H9 (cell line): Measurements from ENCODE around the gene RGS16. TPM values are rescaled to one million over a fixed set of nuclear protein-coding genes. Genes with fewer than 3 reads are reported as not detected.

Source experiments
- DNase-seq: peaks from one replicate; pipeline ENCODE4 v3.0.0-alpha.2; 2017
- H2AFZ ChIP-seq: one replicate; pipeline ENCODE4 v1.6.1; 2013; ENCODE audit warnings: mild to moderate bottlenecking, low read length, control low read depth, moderate library complexity
- H2AK5ac ChIP-seq: 2 replicates; pipeline ENCODE4 v1.6.1; 2013; ENCODE audit warnings: low read length, control low read depth, mixed read lengths; ENCODE audit not compliant: insufficient read length
- H2BK120ac ChIP-seq: one replicate; pipeline ENCODE4 v1.6.1; 2013; ENCODE audit warnings: low read depth, mild to moderate bottlenecking, low read length, control low read depth, inconsistent platforms; ENCODE audit not compliant: poor library complexity, severe bottlenecking
- H2BK12ac ChIP-seq: 2 replicates; pipeline ENCODE4 v1.6.1; 2013; ENCODE audit warnings: low read length, control low read depth, mixed read lengths, low read depth; ENCODE audit not compliant: insufficient read length
- H2BK15ac ChIP-seq: 2 replicates; pipeline ENCODE4 v1.6.1; 2013; ENCODE audit warnings: low read depth, low read length, control low read depth
- H2BK20ac ChIP-seq: one replicate; pipeline ENCODE4 v1.6.1; 2013; ENCODE audit warnings: low read depth, mild to moderate bottlenecking, low read length, control low read depth, inconsistent platforms; ENCODE audit not compliant: poor library complexity, severe bottlenecking
- H2BK5ac ChIP-seq: 2 replicates; pipeline ENCODE4 v1.6.1; 2013; ENCODE audit warnings: low read length, control low read depth, mixed read lengths; ENCODE audit not compliant: insufficient read length
- H3K14ac ChIP-seq: 2 replicates; pipeline ENCODE4 v1.6.1; 2013; ENCODE audit warnings: low read length, control low read depth; ENCODE audit not compliant: insufficient read depth
- H3K18ac ChIP-seq: 2 replicates; pipeline ENCODE4 v1.6.1; 2013; ENCODE audit warnings: low read depth, mild to moderate bottlenecking, mixed read lengths, low read length, control low read depth; ENCODE audit not compliant: insufficient read length
- H3K23ac ChIP-seq: 2 replicates; pipeline ENCODE4 v1.6.1; 2013; ENCODE audit warnings: low read length, control low read depth, mixed read lengths, low read depth; ENCODE audit not compliant: insufficient read length
- H3K23me2 ChIP-seq: 2 replicates; pipeline ENCODE4 v1.6.1; 2013; ENCODE audit warnings: low read depth, mild to moderate bottlenecking, mixed read lengths, low read length, control low read depth; ENCODE audit not compliant: insufficient read length, poor library complexity, severe bottlenecking
- H3K27ac ChIP-seq: 2 replicates; pipeline ENCODE4 v1.5.1; 2013; ENCODE audit warnings: low read length, control low read depth, mixed read lengths, low read depth; ENCODE audit not compliant: insufficient read length
- H3K27me3 ChIP-seq: 2 replicates; pipeline ENCODE4 v1.6.1; 2013; ENCODE audit warnings: low read length, control low read depth, inconsistent platforms; ENCODE audit not compliant: insufficient read depth
- H3K4ac ChIP-seq: 2 replicates; pipeline ENCODE4 v1.6.1; 2013; ENCODE audit warnings: low read depth, mild to moderate bottlenecking, control low read depth, inconsistent platforms, low read length, moderate library complexity
- H3K4me1 ChIP-seq: 2 replicates; pipeline ENCODE4 v1.6.1; 2013; ENCODE audit warnings: low read length, control low read depth, inconsistent platforms; ENCODE audit not compliant: insufficient read depth
- H3K4me2 ChIP-seq: 2 replicates; pipeline ENCODE4 v1.6.1; 2013; ENCODE audit warnings: low read length, control low read depth, mixed read lengths; ENCODE audit not compliant: insufficient read length, insufficient read depth
- H3K56ac ChIP-seq: 2 replicates; pipeline ENCODE4 v1.6.1; 2013; ENCODE audit warnings: low read depth, mild to moderate bottlenecking, mixed read lengths, low read length, control low read depth; ENCODE audit not compliant: insufficient read length
- H3K79me1 ChIP-seq: 2 replicates; pipeline ENCODE4 v1.6.1; 2013; ENCODE audit warnings: low read depth, mild to moderate bottlenecking, moderate library complexity, low read length, control low read depth, inconsistent platforms; ENCODE audit not compliant: insufficient read depth, poor library complexity, severe bottlenecking
- H3K79me2 ChIP-seq: 2 replicates; pipeline ENCODE4 v1.6.1; 2013; ENCODE audit warnings: low read length, control low read depth, inconsistent platforms; ENCODE audit not compliant: insufficient read depth
- H3K9ac ChIP-seq: 2 replicates; pipeline ENCODE4 v1.6.1; 2013; ENCODE audit warnings: low read length, control low read depth, mixed read lengths; ENCODE audit not compliant: insufficient read length; ENCODE audit errors: extremely low read depth
- H3K9me3 ChIP-seq: one replicate; pipeline ENCODE4 v1.6.1; 2013; ENCODE audit warnings: low read depth, low read length, inconsistent platforms; ENCODE audit not compliant: control insufficient read depth
- H3T11ph ChIP-seq: one replicate; pipeline ENCODE4 v1.6.1; 2013; ENCODE audit warnings: mild to moderate bottlenecking, low read length, control low read depth, inconsistent platforms
- H4K20me1 ChIP-seq: one replicate; pipeline ENCODE4 v1.6.1; 2013; ENCODE audit not compliant: control insufficient read depth, insufficient read length, insufficient read depth
- H4K5ac ChIP-seq: 2 replicates; pipeline ENCODE4 v1.6.1; 2013; ENCODE audit warnings: low read depth, mild to moderate bottlenecking, mixed read lengths, low read length, control low read depth; ENCODE audit not compliant: insufficient read length
- H4K8ac ChIP-seq: replicated peaks from 2 replicates; pipeline ENCODE4 v1.6.1; 2013; ENCODE audit warnings: low read length, control low read depth, mixed read lengths, low read depth; ENCODE audit not compliant: insufficient read length
- H4K91ac ChIP-seq: 2 replicates; pipeline ENCODE4 v1.6.1; 2013; ENCODE audit warnings: low read depth, mild to moderate bottlenecking, moderate library complexity, mixed read lengths, low read length, control low read depth; ENCODE audit not compliant: insufficient read length
- H3K27ac Mint-ChIP-seq, 3 experiments: 2 replicates in 2 of 3; 3 replicates in 1 of 3; pipeline ENCODE4 v1.8.0; 2020 to 2021; ENCODE audit warnings: mixed read lengths in 3 of 3, mild to moderate bottlenecking in 1 of 3, moderate library complexity in 1 of 3
- H3K27me3 Mint-ChIP-seq: 2 replicates; pipeline ENCODE4 v1.8.0; 2021; ENCODE audit warnings: low read depth, mild to moderate bottlenecking, moderate library complexity, mixed read lengths
- H3K36me3 Mint-ChIP-seq, 3 experiments: 2 replicates in 2 of 3; 3 replicates in 1 of 3; pipeline ENCODE4 v1.8.0; 2020 to 2021; ENCODE audit warnings: low read depth in 3 of 3, mixed read lengths in 3 of 3; ENCODE audit not compliant: insufficient read depth in 1 of 3
- H3K4me1 Mint-ChIP-seq, 2 experiments: 2 replicates each; pipeline ENCODE4 v1.8.0; 2020; ENCODE audit warnings: mixed read lengths in 2 of 2
- H3K4me3 Mint-ChIP-seq, 2 experiments: 2 replicates in 1 of 2; 3 replicates in 1 of 2; pipeline ENCODE4 v1.8.0; 2020 to 2021; ENCODE audit warnings: mild to moderate bottlenecking in 2 of 2, mixed read lengths in 2 of 2, moderate library complexity in 1 of 2
- H3K9me3 Mint-ChIP-seq, 2 experiments: 2 replicates in 1 of 2; 3 replicates in 1 of 2; pipeline ENCODE4 v1.8.0; 2020; ENCODE audit warnings: mild to moderate bottlenecking in 2 of 2, mixed read lengths in 2 of 2, moderate library complexity in 1 of 2
- CTCF ChIP-seq: fragments of 200-600 bp; sonication (generic); conservative IDR thresholded peaks from 3 replicates; pipeline ENCODE4 v1.8.0; 2021; ENCODE audit warnings: antibody characterized with exemption, mild to moderate bottlenecking
- WGBS: extraction: QIAGEN DNeasy Blood & Tissue Kit; methylation state at CpG from one replicate; pipeline ENCODE4 v1.1.7; 2013; ENCODE audit warnings: missing lambda C conversion rate, low lambda C conversion rate, mixed read lengths; ENCODE audit not compliant: insufficient read length; ENCODE audit errors: extremely low coverage; 5-methylcytosine and 5-hydroxymethylcytosine counted together
- total RNA-seq: library from RNA; stranded (reverse); gene quantifications from 2 replicates; pipeline ENCODE4 v1.2.1, GENCODE V29; 2021

Gene RGS16
- total RNA-seq, 1 experiment from 2014 or later: 6.9 TPM

DNA sequence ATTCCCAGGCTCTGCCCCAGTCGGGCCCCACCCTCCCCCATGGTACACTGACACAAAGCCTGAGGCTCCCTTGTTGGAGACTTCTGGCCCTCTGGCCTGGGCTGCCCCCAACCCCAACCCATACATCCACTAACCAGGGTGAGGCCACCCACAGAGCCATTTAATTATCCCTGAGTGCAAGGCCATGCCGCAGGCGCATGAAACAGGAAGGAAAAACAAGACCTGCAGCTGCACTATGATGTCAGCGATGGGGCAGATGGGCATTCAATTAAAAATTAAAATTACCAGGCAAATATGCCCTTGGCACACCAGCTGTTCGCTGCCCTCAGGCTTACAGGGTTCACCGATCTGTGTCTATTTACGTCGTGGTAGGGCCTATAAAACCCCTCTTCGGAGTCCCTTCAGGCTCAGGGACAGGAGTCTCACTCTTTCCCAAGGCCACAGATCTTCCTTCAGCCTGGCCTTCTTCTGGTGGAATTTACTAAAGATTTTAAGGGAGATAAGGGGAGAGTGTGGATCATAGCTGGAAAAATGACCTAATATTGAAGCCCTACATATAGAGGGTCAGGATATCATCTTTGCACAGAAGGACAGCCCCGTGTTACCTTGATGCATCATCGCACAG, 29.6 kb upstream of the RGS16 start:
- Histone ChIP-seq H3K4ac (no peak overlapping the region), H3T11ph (no peak overlapping the region), H2BK12ac (no peak overlapping the region), H2BK120ac (no peak overlapping the region), H4K20me1 (no peaks in the 10 kb centered on the region), H2BK20ac (no peak overlapping the region), H3K4me1 (peaks cover 6% of the 10 kb centered on the region; the same call in 1 of the 2 replicates), H3K23ac (no peak overlapping the region), H4K91ac (no peak overlapping the region), H3K9me3 (no peaks in the 10 kb centered on the region), H3K79me2 (no peaks in the 10 kb centered on the region), H3K18ac (no peak overlapping the region), H3K56ac (no peak overlapping the region), H3K27ac (no peak overlapping the region), H2AK5ac (no peak overlapping the region), H3K9ac (no peak overlapping the region), H2AFZ (no peak overlapping the region), H3K4me2 (no peak overlapping the region), H4K8ac (no peak overlapping the region), H2BK5ac (no peak overlapping the region), H3K23me2 (no peaks in the 10 kb centered on the region), H4K5ac (no peak overlapping the region), H2BK15ac (no peak overlapping the region), H3K27me3 (no peaks in the 10 kb centered on the region), H3K79me1 (no peaks in the 10 kb centered on the region), H3K14ac (no peak overlapping the region)
- Mint-ChIP-seq H3K27ac (peak overlapping the region in 2 of 3 experiments; percentile 30 to 48; a peak in 2 of 7 replicates), H3K4me1 (peaks cover 34 to 44% of the 10 kb centered on the region in 2 experiments), H3K27me3 (no peaks in the 10 kb centered on the region; the same call in 1 of the 2 replicates), H3K36me3 (no peaks in the 10 kb centered on the region), H3K4me3 (no peak overlapping the region), H3K9me3 (no peaks in the 10 kb centered on the region)
- DNase-seq: no peak
- WGBS: no CpG with 5 or more reads among the region's 11 CpGs
- TF ChIP-seq CTCF: no peak
